Left colon (tissue), 2 donors: Measurements from ENCODE around the gene MAP4K4. TPM values are rescaled to one million over a fixed set of nuclear protein-coding genes. Genes with fewer than 3 reads are reported as not detected.

ENCODE experiments used
- ATAC-seq: fragments of 200-7000 bp; cut with Tn5 transposase; one replicate; pipeline ENCODE4 v1.9.1; 2020; ENCODE audit warnings: mild to moderate bottlenecking, moderate library complexity
- DNase-seq, 2 donors: peaks; one replicate each; pipeline ENCODE4 v3.0.0-alpha.2; 2020
- intact Hi-C, 2 donors: fragments of 100-400 bp; cut with DNase I in 1 of 2; cut with micrococcal nuclease in 1 of 2; formaldehyde crosslinking; loops; one replicate each; pipeline versions ENCODE4 v1.11.2 to v1.14.0; 2022; cut with DNase I, micrococcal nuclease
- long read RNA-seq: library from polyadenylated mRNA; unstranded; transcript quantifications from one replicate; pipeline ENCODE4 v2.0.0, GENCODE V29; 2021
- total RNA-seq, 2 donors: library from RNA; stranded (reverse); fragmentation: NEBNext Ultra II Directional; extraction: Animal tissue kit (Norgen Biotek cat#: 25700); gene quantifications; one replicate each; pipeline ENCODE4 v1.2.1, GENCODE V29; 2021
- donor health status: DM: no; HTN: no; CAD: no.
- donor health status: DM: yes; HTN: yes; CAD: no.

MAP4K4 gene
- 10 to 100 TPM; 24.9 to 37.5 TPM for total RNA-seq
- long read RNA-seq, partial matches to known transcripts = 21 of 26 reads
- long read RNA-seq, other reads (novel, unspliced or antisense) = 5 of 26 reads

- intact Hi-C loops = loop anchor here in 1 of 2 donors (5.0 kb wide), 1 partner anchor 125 kb away; no protein-coding TSS in a partner anchor
- DNase-seq (peak; percentile 78 to 80), ATAC-seq (peak; percentile 85)
Measured at GRCh38 chr2:101697124-101698013, at the start of gene MAP4K4. Gene MAP4K4 (plus strand): TSS chr2:101697707. CDS start chr2:101698081, 374 bp downstream.

- intact Hi-C loops = no loop called here
- ATAC-seq (no peak), DNase-seq (no peak)
Measured at GRCh38 chr2:101653469-101653868, 44.0 kb upstream of the MAP4K4 start.

GRCh38 chr2:101655702-101656422 is 41.6 kb upstream of the MAP4K4 start:
- ATAC-seq (no peak), DNase-seq (no peak)
- intact Hi-C loops = no loop called here

- ATAC-seq (no peak), DNase-seq (no peak)
- intact Hi-C loops = no loop called here
Measured at GRCh38 chr2:101657787-101658186, 39.7 kb upstream of the MAP4K4 start.

- ATAC-seq (no peak), DNase-seq (no peak)
- intact Hi-C loops = no loop called here
Measured at GRCh38 chr2:101658387-101658786, 39.1 kb upstream of the MAP4K4 start.

DNA sequence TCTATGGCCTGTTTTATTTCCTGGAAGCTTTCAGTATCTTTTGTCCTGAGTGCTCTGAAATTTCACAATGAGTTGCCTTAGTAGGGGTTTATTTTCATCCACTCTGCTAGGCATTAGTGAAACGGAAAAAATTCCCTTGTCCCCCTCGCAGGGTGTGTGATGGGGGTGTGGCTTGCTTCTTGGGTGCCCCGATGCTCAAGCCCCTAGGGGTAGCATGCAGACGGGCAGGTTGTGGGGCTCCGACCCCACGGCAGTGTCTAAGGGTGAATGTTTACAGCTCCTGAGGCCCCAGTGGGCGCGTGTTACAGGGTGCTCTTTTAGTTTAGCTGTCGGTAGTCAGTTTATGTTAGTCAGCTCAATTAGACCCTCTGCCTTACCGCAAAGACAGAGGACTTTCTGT is 32.2 kb upstream of the MAP4K4 start:
- intact Hi-C loops = no loop called here
- DNase-seq = no peak
- no peak for ATAC-seq

DNA sequence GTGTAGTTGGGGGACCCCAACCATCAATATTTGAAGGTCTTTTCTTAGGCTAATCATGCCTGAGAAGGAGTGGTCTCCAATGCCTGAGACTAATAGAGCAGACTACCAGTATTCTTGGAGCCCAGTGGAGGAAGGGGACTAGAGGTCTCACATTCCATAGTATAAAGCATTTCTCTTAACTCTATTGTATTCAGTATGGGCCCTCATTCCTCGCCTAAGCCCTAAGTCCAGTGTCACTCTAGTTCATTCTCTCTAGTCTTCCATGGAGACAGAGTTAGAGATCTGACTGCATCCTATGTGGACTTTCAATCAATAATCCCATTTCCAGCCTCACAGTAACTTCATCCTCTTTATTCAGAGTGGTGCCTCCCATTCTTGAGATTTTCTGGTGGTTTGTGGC is 29.7 kb upstream of the MAP4K4 start:
- no peak for ATAC-seq
- intact Hi-C loops = no loop called here
- no peak for DNase-seq

GRCh38 chr2:101672047-101672446 is 25.5 kb upstream of the MAP4K4 start:
- ATAC-seq (no peak), DNase-seq (no peak)
- intact Hi-C loops = no loop called here

DNA sequence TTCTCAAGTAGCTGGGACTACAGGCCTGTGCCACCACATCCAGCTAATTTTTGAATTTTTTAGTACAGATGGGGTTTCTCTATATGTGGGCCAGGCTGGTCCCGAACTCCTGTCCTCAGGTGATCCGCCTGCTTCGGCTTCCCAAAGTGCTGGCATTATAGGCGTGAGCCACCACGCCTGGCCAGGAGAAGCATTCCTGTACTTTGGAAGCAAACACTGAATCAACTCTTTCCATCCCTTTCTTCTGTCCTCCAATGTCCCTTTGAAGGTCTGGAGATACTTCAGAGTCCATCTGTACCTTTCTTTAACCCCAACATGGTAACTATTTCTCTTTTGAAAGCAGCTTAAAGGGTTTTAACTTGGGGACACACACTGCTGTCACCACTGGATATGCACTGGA is 23.6 kb upstream of the MAP4K4 start:
- DNase-seq (no peak), ATAC-seq (no peak)
- intact Hi-C loops = no loop called here

- intact Hi-C loops = no loop called here
- no peak for ATAC-seq
Measured at GRCh38 chr2:101675512-101675911, 22.0 kb upstream of the MAP4K4 start.

GRCh38 chr2:101676674-101677073 is 20.8 kb upstream of the MAP4K4 start:
- ATAC-seq (no peak), DNase-seq (no peak)
- intact Hi-C loops = no loop called here

More at GRCh38 chr2:101675512-101675911, 22.0 kb upstream of the MAP4K4 start:
- no peak for DNase-seq

GRCh38 chr2:101677658-101678057 is 19.8 kb upstream of the MAP4K4 start:
- intact Hi-C loops = no loop called here
- no peak for DNase-seq

GRCh38 chr2:101678379-101678778 is 19.1 kb upstream of the MAP4K4 start:
- DNase-seq (no peak), ATAC-seq (no peak)
- intact Hi-C loops = no loop called here

More at GRCh38 chr2:101677658-101678057, 19.8 kb upstream of the MAP4K4 start:
- no peak for ATAC-seq

GRCh38 chr2:101679037-101679726 is 18.3 kb upstream of the MAP4K4 start:
- DNase-seq (no peak), ATAC-seq (no peak)
- intact Hi-C loops = no loop called here

DNA sequence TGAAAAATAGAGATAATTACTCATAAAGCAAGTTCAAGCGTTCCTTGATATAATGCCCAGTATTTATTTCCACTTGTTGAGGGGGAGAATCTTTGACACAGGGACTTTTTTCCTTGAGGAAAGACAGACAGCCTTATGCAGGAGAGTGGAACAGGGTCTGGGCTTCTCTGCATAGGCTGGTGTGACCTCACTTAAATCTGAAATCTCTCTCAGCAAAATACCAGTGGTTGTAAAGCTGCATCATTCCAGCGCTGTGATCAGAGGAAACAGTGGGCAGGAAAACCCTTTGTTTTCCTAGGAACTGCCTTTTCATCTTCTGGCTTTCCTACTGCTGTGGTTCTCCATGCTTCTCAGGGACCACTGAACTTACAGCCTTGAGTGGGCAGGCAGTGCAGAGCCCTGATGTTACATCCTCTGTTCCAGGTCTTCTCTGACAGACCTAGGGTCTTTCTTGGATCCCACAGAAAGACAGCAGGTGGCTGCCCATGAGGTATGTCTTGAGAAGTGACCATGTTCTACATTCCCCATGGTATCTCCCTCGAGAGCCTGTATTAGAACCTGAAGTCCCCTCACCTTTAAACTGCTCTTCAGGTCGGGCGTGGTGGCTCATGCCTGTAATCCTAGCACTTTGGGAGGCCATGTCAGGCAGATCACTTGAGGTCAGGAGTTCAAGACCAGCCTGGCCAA is 17.6 kb upstream of the MAP4K4 start:
- DNase-seq (no peak), ATAC-seq (no peak)
- intact Hi-C loops = no loop called here

GRCh38 chr2:101682311-101682710 is 15.2 kb upstream of the MAP4K4 start:
- DNase-seq = no peak
- ATAC-seq = no peak
- intact Hi-C loops = no loop called here

DNA sequence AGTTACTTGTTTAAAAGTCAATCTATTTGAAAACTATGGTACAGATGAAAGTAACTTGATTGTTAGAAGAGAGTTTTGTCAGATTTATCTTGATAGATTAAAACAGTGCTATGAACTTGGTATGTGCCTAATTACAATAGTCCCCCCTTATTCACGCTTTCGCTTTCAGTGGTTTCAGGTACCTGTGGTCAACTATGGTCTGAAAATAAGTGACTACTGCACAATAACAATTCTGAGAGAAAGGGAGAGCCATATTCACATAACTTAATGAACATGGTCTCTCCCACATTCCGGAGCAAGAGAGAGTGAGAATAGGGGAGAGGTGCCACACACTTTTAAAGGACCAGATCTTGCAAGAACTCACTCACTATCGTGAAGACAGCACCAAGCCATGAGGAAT is 13.2 kb upstream of the MAP4K4 start:
- ATAC-seq (no peak), DNase-seq (no peak)
- intact Hi-C loops = no loop called here

DNA sequence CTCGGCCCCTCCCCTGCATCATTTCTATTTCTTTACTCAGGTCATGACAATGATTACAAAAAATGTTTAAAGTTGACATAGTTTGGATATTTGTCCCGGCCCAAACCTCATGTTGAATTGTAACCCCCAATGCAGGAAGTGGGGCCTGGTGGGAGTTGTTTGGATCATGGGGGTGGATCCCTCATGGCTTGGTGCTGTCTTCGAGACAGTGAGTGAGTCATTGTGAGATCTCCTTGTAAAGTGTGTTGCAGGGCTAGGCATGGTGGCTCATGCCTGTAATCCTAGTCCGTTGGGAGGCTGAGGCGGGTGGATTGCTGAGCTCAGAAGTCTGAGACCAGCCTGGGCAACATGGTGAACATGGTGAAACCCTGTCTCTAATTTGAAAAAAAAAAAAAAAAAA is 9.2 kb upstream of the MAP4K4 start:
- intact Hi-C loops = no loop called here
- DNase-seq = no peak
- ATAC-seq = no peak
